ENCODE results near the gene CDC40.

- TF ChIP-seq, protein P1, sequence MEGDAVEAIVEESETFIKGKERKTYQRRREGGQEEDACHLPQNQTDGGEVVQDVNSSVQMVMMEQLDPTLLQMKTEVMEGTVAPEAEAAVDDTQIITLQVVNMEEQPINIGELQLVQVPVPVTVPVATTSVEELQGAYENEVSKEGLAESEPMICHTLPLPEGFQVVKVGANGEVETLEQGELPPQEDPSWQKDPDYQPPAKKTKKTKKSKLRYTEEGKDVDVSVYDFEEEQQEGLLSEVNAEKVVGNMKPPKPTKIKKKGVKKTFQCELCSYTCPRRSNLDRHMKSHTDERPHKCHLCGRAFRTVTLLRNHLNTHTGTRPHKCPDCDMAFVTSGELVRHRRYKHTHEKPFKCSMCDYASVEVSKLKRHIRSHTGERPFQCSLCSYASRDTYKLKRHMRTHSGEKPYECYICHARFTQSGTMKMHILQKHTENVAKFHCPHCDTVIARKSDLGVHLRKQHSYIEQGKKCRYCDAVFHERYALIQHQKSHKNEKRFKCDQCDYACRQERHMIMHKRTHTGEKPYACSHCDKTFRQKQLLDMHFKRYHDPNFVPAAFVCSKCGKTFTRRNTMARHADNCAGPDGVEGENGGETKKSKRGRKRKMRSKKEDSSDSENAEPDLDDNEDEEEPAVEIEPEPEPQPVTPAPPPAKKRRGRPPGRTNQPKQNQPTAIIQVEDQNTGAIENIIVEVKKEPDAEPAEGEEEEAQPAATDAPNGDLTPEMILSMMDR (IDR thresholded peaks at IDR 0.05 in 8 of 11, conservative IDR thresholded peaks at IDR 0.05 in 3 of 11): no peak
- TF ChIP-seq POLR2A (IDR thresholded peaks at IDR 0.05): no peak
Observed at GRCh38 chr6:110201151-110201884, 21.1 kb downstream of the CDC40 start.
